IMR-90 (cell line): ENCODE measurements around the gene TSSC4.

Source experiments
- BHLHE40 ChIP-seq: fragments of 150-350 bp; IDR thresholded peaks from 2 replicates; pipeline ENCODE4 v1.6.1; 2016; ENCODE audit warnings: mild to moderate bottlenecking, low read depth, low read length
- CHD1 ChIP-seq: IDR thresholded peaks from 2 replicates; pipeline ENCODE4 v1.6.1; 2012; ENCODE audit warnings: low read depth, low read length, improper control_type of control experiment
- CTCF ChIP-seq: conservative IDR thresholded peaks from 2 replicates; pipeline ENCODE4 v1.5.1; 2012; ENCODE audit warnings: mild to moderate bottlenecking, low read depth, low read length, improper control_type of control experiment
- ELK1 ChIP-seq: fragments of 150-350 bp; IDR thresholded peaks from 2 replicates; pipeline ENCODE4 v1.6.1; 2016; ENCODE audit warnings: low read depth, mild to moderate bottlenecking, low read length, moderate library complexity, borderline replicate concordance
- MAZ ChIP-seq: IDR thresholded peaks from 2 replicates; pipeline ENCODE4 v1.6.1; 2012; ENCODE audit warnings: low read depth, mild to moderate bottlenecking, low read length, improper control_type of control experiment, moderate library complexity, borderline replicate concordance
- MXI1 ChIP-seq: IDR thresholded peaks from 2 replicates; pipeline ENCODE4 v1.6.1; 2012; ENCODE audit warnings: low read depth, mild to moderate bottlenecking, low read length, moderate library complexity, borderline replicate concordance
- POLR2A ChIP-seq: IDR thresholded peaks from 2 replicates; pipeline ENCODE4 v1.6.1; 2012; ENCODE audit warnings: mild to moderate bottlenecking, low read depth, low read length
- RAD21 ChIP-seq: IDR thresholded peaks from 2 replicates; pipeline ENCODE4 v1.6.1; 2012; ENCODE audit warnings: low read length, improper control_type of control experiment

- no peak for TF ChIP-seq MXI1
- TF ChIP-seq RAD21: no peak
- no peak for TF ChIP-seq CTCF
- TF ChIP-seq MAZ: no peak
- TF ChIP-seq POLR2A: no peak
- TF ChIP-seq CHD1: no peak
- no peak for TF ChIP-seq BHLHE40
- no peak for TF ChIP-seq ELK1
These were observed 51.9 kb downstream of the TSSC4 start for GRCh38 chr11:2452321-2453012.
